ENCODE results near the gene PARVA.

The PARVA gene

GRCh38 chr11:12376259-12377081 lies 901 bp upstream of the PARVA start:
- in situ Hi-C loops (cut with MboI; ENCODE audit: low sequenced_read_pairs): no loop called here

GRCh38 chr11:12377824-12378593 lies 638 bp downstream of the PARVA start:
- in situ Hi-C loops (cut with MboI; ENCODE audit: low sequenced_read_pairs): no loop called here

DNA sequence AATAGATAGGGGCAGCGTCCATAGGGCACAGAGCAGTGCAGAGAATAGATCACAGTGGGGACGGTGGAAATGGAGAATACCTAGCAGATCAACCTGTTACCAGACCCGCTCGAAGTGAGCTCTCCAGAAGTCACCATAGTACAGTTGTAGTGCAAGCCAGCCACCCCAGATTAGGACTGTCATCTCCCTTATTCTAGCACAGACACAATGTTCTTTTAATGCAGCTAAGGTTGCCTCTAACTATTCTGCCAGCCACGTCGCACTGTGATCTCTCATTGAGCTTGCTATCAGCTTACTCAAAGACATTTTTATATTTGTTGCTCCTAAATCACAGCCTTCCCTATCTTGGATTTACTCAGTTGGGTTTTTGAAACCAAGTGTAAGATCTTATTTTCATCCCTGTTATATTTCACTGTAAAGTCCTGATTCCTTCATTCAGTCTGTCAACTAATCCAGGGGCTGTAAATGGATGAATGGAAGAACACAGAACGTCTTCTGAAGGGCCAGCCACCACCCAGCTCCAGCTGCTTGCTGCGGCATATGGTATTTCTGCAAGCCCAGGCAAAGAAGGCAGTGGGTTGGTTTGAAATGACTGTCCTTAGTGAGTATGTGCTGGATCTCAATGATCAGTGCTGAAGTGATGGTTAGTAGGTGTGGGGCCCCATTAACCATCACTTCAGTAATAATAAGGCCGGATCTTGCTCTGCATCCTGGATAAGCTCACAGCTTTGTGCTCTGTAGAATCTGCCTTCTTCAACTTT lies 3.4 kb downstream of the PARVA start:
- in situ Hi-C loops (cut with MboI; ENCODE audit: low sequenced_read_pairs): no loop called here

DNA sequence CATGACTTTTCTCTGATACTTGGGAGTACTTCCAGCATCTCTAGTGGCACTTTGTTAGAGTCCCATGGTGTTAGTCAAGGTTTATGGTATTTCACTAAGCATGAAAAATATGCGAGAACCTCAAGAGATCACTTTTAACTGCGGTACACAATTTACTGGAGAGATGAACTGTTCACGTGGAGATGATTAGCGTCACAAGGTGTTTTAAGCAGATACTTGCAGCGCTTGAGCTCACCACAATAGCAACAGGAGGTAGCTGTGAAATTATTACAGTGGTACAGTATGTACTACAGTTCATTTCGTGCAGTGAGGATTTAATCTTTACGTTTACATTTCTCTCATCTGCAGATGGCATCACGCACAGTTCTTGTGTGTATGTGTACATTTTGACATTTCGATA lies 4.5 kb downstream of the PARVA start:
- in situ Hi-C loops (cut with MboI; ENCODE audit: low sequenced_read_pairs): no loop called here

GRCh38 chr11:12382451-12382850 lies 5.1 kb downstream of the PARVA start:
- in situ Hi-C loops (cut with MboI; ENCODE audit: low sequenced_read_pairs): no loop called here

DNA sequence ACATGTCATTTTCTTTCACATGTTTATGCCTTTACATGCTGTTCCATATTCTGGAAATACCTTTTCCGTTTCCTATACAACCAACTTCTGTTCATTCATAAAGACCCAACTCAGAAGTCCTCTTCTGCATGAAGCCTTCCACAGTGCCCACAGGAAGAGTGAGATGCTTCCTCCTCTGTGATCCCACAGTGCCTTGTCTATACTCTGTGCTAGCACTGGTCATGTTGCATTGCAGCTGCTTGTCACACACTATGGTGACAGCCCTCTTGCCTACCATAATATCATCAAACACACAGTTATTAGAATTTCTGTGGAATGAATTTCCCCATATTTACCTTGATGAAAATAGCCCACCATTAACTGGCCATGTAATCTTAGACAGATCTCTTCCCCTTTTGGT lies 8.9 kb downstream of the PARVA start:
- in situ Hi-C loops (cut with MboI; ENCODE audit: low sequenced_read_pairs): no loop called here

- in situ Hi-C loops (cut with MboI; ENCODE audit: low sequenced_read_pairs): no loop called here
Observed at GRCh38 chr11:12386745-12387144, 9.4 kb downstream of the PARVA start.

- in situ Hi-C loops (cut with MboI; ENCODE audit: low sequenced_read_pairs): no loop called here
Observed at GRCh38 chr11:12388173-12388572, 10.8 kb downstream of the PARVA start.

DNA sequence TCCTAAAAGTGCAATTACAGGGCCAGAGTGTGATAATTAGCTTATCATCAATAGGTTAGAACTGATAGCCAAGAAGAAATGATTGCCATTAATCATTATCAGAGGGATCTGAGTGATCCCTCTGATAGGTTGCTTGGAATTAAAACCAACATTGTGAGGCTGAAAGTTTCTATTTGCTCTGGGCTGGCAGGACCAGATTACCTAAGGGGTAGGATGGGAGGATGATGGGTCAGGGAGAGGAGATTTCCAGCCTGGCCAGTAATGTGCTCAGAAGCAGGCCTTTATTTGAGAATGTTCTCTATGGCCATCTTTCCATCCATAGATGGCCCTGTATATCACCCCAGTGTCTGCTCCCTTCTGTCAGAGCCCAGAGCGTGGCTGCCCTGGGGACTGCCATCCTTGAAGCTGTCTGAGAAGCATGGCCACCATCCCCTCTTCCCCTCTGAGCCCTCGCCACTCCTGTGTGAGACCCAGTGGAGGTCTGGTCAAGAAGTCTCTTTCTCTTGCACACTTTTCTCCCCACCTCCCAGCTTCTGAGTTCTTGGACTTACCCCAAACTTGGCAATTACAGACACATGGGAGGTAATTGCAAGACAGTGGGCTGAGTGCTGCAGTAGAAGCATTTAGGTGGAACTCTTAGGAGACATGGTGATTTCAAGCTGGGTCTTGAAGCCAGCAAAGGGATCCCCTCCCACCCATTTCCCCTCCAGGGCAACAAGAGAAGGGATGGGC lies 11.7 kb downstream of the PARVA start:
- in situ Hi-C loops (cut with MboI; ENCODE audit: low sequenced_read_pairs): no loop called here

DNA sequence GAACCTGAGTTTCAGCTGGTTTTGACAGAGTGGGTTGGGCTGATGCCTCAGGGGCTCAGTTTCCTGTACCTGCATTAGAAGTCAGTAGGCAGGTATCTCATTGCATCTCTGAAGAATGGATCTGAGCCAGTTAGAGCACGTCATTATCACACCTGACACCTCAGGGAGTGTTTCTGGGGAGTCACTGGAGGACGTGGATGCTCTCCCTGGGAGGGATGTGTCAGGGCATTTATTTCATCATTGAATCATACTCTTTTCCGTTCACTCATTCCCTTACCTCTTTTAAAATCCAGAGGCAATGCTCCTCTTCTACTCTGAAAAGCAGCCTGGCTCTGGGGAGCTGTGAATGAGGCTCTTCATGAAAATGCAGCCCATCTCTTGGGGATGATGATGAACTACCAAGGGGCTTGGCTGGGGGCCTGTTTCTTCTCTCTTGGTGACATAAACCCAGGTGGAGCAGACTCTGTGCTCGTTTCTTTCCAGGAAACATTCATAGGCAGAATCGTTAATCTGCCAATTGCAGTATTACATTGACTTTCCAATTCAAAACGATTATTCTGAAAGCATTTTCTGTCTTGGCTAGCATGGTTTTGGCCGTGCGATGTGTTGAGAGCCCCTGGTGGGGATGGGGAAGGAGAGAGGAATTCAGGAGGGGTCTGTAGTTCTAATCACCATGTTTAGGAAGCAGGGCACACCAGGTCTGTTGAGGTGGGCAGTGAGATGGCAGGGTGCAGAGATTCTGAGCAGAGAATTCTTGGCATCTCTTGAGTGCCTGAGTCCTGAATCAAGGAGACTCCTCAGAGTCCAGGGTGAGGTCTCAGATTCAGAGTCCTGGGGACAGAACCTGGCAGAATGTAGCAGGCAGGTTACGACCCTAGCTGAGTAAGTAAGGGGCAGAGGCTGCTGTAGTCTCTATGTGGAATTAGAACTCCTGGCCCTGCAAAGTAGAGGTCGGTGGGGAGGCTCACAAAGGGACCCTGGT lies 12.6 kb downstream of the PARVA start:
- in situ Hi-C loops (cut with MboI; ENCODE audit: low sequenced_read_pairs): no loop called here

- in situ Hi-C loops (cut with MboI; ENCODE audit: low sequenced_read_pairs): no loop called here
Observed at GRCh38 chr11:12390687-12391110, 13.3 kb downstream of the PARVA start.

- in situ Hi-C loops (cut with MboI; ENCODE audit: low sequenced_read_pairs): no loop called here
Observed at GRCh38 chr11:12392672-12393071, 15.3 kb downstream of the PARVA start.

- in situ Hi-C loops (cut with MboI; ENCODE audit: low sequenced_read_pairs): no loop called here
Observed at GRCh38 chr11:12393691-12394090, 16.3 kb downstream of the PARVA start.

DNA sequence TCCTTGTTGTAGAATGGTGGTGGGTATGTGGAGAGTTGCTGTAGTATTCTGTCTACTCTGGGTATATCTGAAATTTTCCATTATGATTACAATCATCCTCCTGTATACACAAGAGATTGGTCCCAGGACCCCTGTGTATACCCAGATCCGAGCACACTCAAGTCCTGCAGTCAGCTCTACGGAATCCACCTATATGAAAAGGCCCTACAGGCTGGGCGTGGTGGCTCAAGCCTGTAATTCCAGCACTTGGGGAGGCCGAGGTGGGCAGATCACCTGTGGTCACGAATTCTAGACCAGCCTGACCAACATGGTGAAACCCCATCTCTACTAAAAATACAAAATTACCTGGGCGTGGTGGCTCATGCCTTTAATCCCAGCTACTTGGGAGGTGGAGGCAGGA lies 17.2 kb downstream of the PARVA start:
- in situ Hi-C loops (cut with MboI; ENCODE audit: low sequenced_read_pairs): no loop called here

GRCh38 chr11:12395333-12395732 lies 18.0 kb downstream of the PARVA start:
- in situ Hi-C loops (cut with MboI; ENCODE audit: low sequenced_read_pairs): no loop called here

DNA sequence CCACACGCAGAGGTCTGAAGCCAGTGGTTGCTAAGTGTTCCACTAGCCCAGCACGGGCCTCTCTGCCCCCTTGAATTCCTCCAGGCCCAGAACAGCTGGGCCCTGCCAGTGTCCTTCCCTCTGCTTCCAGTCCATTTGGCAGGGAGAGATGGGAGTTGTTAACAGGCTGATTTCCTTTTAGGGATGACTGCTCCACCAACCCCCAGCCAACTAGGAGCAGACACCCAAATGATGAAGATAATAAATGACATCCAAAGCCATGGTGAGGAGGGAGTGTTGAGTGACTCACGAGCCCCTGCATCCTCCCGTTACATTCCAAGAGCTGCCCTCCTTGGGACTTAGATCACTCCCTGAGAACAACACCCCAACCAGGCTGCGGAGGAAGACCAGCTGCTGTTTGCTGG lies 20.6 kb downstream of the PARVA start:
- in situ Hi-C loops (cut with MboI; ENCODE audit: low sequenced_read_pairs): no loop called here

GRCh38 chr11:12399355-12399754 lies 22.0 kb downstream of the PARVA start:
- in situ Hi-C loops (cut with MboI; ENCODE audit: low sequenced_read_pairs): no loop called here

DNA sequence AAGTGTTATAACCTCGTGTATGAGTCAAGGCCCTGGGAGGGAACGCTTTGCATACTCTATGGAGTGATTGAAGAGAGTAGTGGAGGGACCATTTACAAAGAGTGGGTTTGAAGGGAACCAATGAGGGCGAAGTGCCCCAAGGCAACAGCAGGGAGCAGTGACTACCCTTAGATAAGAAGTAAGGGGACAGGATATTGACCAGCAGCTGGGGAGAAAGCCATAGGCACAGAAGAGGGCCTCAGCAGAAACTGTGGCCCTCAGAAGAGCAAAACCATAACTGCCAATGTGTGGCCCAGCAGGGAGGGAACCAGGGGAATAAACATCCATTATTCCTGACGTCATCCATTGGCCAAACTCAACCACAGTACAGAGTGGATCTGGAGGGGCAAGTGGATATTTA lies 24.7 kb downstream of the PARVA start:
- in situ Hi-C loops (cut with MboI; ENCODE audit: low sequenced_read_pairs): no loop called here

GRCh38 chr11:12402691-12403120 lies 25.3 kb downstream of the PARVA start:
- in situ Hi-C loops (cut with MboI; ENCODE audit: low sequenced_read_pairs): no loop called here

Measured in HL-60/S4 treated with phorbol 12-myristate 13-acetate at 8.2 ng/mL for 4 days and 3 days (cell line).